Measurements from ENCODE around the gene GLUL. TPM values are rescaled to one million over a fixed set of nuclear protein-coding genes. Genes with fewer than 3 reads are reported as not detected.

Gene GLUL
- total and polyA plus RNA-seq, 2 donors (not counting 1 experiment from before 2014, with no cell fraction given), result 38.9 to 44.2 TPM

DNA sequence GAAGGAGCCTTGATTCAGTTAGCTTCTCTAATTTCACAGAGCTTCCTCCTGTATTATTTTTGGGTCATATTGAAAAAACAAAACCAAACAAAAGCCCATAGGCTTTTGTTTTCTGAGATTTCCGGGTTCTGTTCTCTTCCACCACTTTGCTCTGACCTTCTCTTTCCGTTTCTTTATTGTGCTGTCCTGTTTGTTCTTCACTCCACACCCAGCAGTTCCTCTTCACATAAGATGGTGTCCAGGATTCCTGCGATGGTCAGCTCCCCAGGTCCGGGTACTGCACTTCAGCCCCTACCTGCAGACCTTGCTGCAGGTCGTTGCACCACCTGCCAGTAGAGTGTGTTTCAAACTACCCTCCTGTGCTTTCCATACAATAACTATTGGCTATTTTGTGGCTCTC lies 44.6 kb downstream of the GLUL start:
- DNase-seq (no peak), ATAC-seq (ENCODE audit: low read depth) (no peak)
- CTCF ChIA-PET, result no interaction called here
- intact Hi-C loops (cut with micrococcal nuclease), result no loop called here
- no peaks in the 10 kb centered on the region for H3K4me1 Mint-ChIP-seq
- 97% methylated on average over 3 of the region's 5 CpGs for WGBS (ENCODE audit: insufficient coverage)
- H3K27ac Mint-ChIP-seq, result no peak overlapping the region
- no peak overlapping the region for H2AFZ ChIP-seq (ENCODE audit: insufficient read depth, low read depth, low read length, poor library complexity, severe bottlenecking)
- no peak overlapping the region for H3K27ac ChIP-seq (ENCODE audit: low read length in 2 of 2)
- no peak overlapping the region for H3K4me3 Mint-ChIP-seq
- POLR2A ChIA-PET, result no interaction called here
- H3K4me3 ChIP-seq (ENCODE audit: control extremely low read depth in 1 of 5, extremely low read depth in 1 of 5, insufficient read depth in 1 of 5, low read depth in 2 of 5, low read length in 4 of 5), result no peak overlapping the region
- H3K4me2 ChIP-seq (replicated peaks; ENCODE audit: low read depth, low read length, poor library complexity, severe bottlenecking), result no peak overlapping the region
- no peaks in the 10 kb centered on the region for H4K20me1 ChIP-seq (ENCODE audit: control insufficient read depth, insufficient read depth, low read length, poor library complexity, severe bottlenecking)
- H3K9me3 Mint-ChIP-seq (ENCODE audit: insufficient read depth), result no peaks in the 10 kb centered on the region
- no peaks in the 10 kb centered on the region for H3K4me1 ChIP-seq (ENCODE audit: control insufficient read depth in 2 of 2, insufficient read depth in 2 of 2, low read length in 2 of 2)
- no peaks in the 10 kb centered on the region for H3K9me3 ChIP-seq (ENCODE audit: control extremely low read depth in 1 of 3, control insufficient read depth in 2 of 3, insufficient read depth in 1 of 3, low read length in 2 of 3)
- H3K27me3 Mint-ChIP-seq, result peaks cover 9% of the 10 kb centered on the region
- no peaks in the 10 kb centered on the region for H3K79me2 ChIP-seq (ENCODE audit: control insufficient read depth, insufficient read depth, low read length)
- TF ChIP-seq EZH2 (IDR thresholded peaks at IDR 0.05; ENCODE audit: borderline replicate concordance, insufficient read depth, low read depth, low read length, poor library complexity, severe bottlenecking), result no peak
- TF ChIP-seq, protein P1, sequence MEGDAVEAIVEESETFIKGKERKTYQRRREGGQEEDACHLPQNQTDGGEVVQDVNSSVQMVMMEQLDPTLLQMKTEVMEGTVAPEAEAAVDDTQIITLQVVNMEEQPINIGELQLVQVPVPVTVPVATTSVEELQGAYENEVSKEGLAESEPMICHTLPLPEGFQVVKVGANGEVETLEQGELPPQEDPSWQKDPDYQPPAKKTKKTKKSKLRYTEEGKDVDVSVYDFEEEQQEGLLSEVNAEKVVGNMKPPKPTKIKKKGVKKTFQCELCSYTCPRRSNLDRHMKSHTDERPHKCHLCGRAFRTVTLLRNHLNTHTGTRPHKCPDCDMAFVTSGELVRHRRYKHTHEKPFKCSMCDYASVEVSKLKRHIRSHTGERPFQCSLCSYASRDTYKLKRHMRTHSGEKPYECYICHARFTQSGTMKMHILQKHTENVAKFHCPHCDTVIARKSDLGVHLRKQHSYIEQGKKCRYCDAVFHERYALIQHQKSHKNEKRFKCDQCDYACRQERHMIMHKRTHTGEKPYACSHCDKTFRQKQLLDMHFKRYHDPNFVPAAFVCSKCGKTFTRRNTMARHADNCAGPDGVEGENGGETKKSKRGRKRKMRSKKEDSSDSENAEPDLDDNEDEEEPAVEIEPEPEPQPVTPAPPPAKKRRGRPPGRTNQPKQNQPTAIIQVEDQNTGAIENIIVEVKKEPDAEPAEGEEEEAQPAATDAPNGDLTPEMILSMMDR (IDR thresholded peaks at IDR 0.05), result no peak
- no peaks in the 10 kb centered on the region for H3K36me3 ChIP-seq (replicated peaks in 1 of 2; ENCODE audit: control extremely low read depth in 1 of 2, control insufficient read depth in 1 of 2, extremely low read depth in 1 of 2, insufficient read depth in 2 of 2, low read length in 1 of 2)
- H3K27me3 ChIP-seq (replicated peaks in 1 of 4; ENCODE audit: control extremely low read depth in 1 of 4, control insufficient read depth in 3 of 4, insufficient read depth in 4 of 4, low read length in 3 of 4), result no peaks in the 10 kb centered on the region
- H3K9ac ChIP-seq (ENCODE audit: low read length), result no peak overlapping the region

DNA sequence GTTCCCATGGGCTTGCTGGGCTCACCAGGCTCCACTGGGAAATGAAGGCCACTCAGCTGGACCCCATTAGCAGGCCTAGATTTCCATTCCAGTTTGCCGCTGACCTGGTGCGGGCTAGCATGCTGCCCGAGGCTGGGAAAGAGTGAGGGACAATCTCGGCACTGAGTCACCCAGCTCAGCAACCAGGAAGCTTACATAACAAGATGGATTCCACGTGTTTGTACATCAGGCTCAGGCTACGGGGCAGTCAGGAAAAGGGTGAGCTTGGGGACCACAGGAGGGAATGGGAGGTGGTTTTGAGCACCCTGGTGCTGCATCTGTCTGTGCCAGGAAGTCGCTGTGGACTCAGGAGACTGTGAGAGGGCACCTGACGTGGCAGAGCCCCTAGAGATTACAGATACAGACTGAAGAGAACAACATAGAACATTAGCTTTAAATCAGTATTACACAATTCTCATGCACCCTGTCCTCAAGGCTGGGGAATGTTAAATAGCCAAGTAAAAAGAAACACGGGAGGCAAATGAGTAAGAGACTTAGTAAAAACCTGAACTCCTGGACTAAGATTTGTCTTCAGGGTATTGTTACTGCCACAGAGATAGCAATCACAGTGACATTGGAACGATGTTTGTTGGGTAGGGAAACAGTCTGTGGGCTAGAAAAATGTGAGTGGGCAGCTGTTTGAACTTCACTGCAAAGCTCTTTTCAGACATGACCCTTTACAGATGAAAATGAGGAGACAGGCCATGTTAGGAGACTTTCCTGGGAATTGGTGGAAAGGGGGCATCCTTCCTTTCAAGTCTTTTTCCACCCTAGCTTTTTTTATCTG lies 51.1 kb downstream of the GLUL start:
- DNase-seq, result no peak
- Histone ChIP-seq H3K36me3 (replicated peaks in 1 of 2; ENCODE audit: control extremely low read depth in 1 of 2, control insufficient read depth in 1 of 2, extremely low read depth in 1 of 2, insufficient read depth in 2 of 2, low read length in 1 of 2) (no peaks in the 10 kb centered on the region), H3K27ac (ENCODE audit: low read length in 2 of 2) (no peak overlapping the region), H4K20me1 (ENCODE audit: control insufficient read depth, insufficient read depth, low read length, poor library complexity, severe bottlenecking) (no peaks in the 10 kb centered on the region), H3K9ac (ENCODE audit: low read length) (no peak overlapping the region), H3K4me3 (ENCODE audit: control extremely low read depth in 1 of 5, extremely low read depth in 1 of 5, insufficient read depth in 1 of 5, low read depth in 2 of 5, low read length in 4 of 5) (no peak overlapping the region), H3K4me1 (ENCODE audit: control insufficient read depth in 2 of 2, insufficient read depth in 2 of 2, low read length in 2 of 2) (peaks cover 0 to 4% of the 10 kb centered on the region in 2 donors), H3K27me3 (replicated peaks in 1 of 4; ENCODE audit: control extremely low read depth in 1 of 4, control insufficient read depth in 3 of 4, insufficient read depth in 4 of 4, low read length in 3 of 4) (no peaks in the 10 kb centered on the region), H2AFZ (ENCODE audit: insufficient read depth, low read depth, low read length, poor library complexity, severe bottlenecking) (peak overlapping the region; percentile 53), H3K4me2 (replicated peaks; ENCODE audit: low read depth, low read length, poor library complexity, severe bottlenecking) (no peak overlapping the region), H3K79me2 (ENCODE audit: control insufficient read depth, insufficient read depth, low read length) (no peaks in the 10 kb centered on the region), H3K9me3 (ENCODE audit: control extremely low read depth in 1 of 3, control insufficient read depth in 2 of 3, insufficient read depth in 1 of 3, low read length in 2 of 3) (peaks cover 0 to 3% (median 0%) of the 10 kb centered on the region in 3 donors)
- Mint-ChIP-seq H3K27ac (no peak overlapping the region), H3K27me3 (peaks cover 3% of the 10 kb centered on the region), H3K9me3 (ENCODE audit: insufficient read depth) (no peaks in the 10 kb centered on the region), H3K4me1 (peaks cover 7% of the 10 kb centered on the region), H3K4me3 (no peak overlapping the region)
- ChIA-PET CTCF (interaction anchor here (0.6 kb wide), 1 partner anchor 19 kb away, joined by 3 read pairs; no protein-coding TSS in a partner anchor), POLR2A (no interaction called here)
- intact Hi-C loops (cut with micrococcal nuclease), result no loop called here
- WGBS (ENCODE audit: insufficient coverage), result 65% methylated on average over 8 of the region's 10 CpGs
- ATAC-seq (ENCODE audit: low read depth), result no peak
- TF ChIP-seq EZH2 (IDR thresholded peaks at IDR 0.05; ENCODE audit: borderline replicate concordance, insufficient read depth, low read depth, low read length, poor library complexity, severe bottlenecking), result no peak
- TF ChIP-seq, protein P1 (IDR thresholded peaks at IDR 0.05), result no peak

Measured in B cell (primary cell).